GM19240 (cell line): Measurements from ENCODE around the gene C2orf81.
"Not testable (repeated sequence)": the region's sequence is repeated elsewhere in the genome, so short reads cannot be mapped to it uniquely, and the experiment has no call there.

Experiments
- DNase-seq: peaks from one replicate; pipeline ENCODE4 v3.0.0; 2011; ENCODE audit warnings: low spot score; ENCODE audit not compliant: insufficient read length

The C2orf81 gene

GRCh38 chr2:74442483-74443297 lies 21.3 kb upstream of the C2orf81 start:
- DNase-seq, result not testable (repeated sequence)

DNA sequence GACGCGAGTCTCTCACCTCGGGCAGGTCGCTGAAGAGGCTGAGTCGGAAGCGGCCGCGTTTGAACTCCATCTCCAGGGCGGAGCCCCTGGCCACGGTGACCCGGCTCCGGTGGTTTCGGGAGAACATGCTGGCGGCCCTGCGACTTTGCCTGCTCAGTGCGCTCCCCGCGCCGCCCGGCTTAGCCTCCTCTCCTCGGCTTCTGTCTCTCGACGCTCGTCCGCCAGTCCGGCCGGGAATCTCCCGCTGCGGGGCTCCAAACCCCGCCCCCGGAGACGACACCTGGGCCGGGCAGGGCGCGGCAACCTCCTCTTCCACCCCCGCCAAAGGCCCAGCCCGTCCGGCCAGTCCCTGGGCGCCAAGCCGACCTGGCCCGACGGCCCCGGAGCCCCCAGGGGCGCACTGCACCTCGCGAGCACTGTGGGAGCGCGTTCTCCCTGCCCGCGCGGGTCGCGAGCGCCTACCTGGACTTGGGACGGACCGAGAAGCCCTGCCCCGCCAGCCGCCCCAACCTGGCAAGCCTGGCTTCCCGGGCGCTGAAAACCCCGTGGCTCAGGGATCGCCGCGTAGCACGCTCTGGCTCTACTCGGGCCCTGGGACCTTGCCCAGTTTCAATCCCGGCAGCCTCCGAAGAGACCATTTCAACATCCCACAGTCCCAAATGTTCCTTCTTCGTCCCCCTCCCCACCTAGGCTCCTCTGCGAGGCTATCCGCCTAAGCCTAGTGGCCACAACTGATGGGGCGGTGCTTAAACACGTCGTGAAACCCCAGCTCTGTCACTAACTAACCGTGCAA lies 20.5 kb upstream of the C2orf81 start, which contains the start of gene RTKN:
TSS of gene RTKN (minus strand) at position 248 of the 793 bp plus-strand sequence. CDS start at position 127, 121 bp downstream.
- DNase-seq, result no peak

DNA sequence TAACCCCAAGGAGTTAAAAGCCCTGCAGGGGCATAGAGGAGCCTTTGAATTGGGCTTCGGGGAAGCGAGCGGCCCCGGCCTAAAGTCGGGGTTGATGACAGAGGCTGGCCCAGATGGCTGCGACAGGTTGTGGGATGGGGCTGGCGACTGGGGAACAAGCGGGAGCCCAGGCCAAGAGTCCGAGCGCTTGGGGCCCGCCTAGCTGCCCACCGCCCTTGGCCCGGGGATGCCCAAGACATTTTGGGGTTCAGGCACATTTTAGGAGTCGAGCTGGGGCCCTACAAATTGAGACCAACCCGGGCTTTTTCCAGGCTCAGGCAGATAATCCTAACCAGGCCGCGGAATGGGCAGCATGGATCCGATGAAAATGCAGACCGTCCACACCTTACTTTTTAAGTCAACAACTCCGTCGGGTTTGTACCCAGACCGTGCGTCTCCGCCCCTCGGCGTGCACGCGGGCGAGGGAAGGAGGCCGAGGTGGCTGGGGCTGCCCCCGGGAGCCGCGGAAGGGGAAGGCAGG lies 19.8 kb upstream of the C2orf81 start:
- DNase-seq, result no peak

DNA sequence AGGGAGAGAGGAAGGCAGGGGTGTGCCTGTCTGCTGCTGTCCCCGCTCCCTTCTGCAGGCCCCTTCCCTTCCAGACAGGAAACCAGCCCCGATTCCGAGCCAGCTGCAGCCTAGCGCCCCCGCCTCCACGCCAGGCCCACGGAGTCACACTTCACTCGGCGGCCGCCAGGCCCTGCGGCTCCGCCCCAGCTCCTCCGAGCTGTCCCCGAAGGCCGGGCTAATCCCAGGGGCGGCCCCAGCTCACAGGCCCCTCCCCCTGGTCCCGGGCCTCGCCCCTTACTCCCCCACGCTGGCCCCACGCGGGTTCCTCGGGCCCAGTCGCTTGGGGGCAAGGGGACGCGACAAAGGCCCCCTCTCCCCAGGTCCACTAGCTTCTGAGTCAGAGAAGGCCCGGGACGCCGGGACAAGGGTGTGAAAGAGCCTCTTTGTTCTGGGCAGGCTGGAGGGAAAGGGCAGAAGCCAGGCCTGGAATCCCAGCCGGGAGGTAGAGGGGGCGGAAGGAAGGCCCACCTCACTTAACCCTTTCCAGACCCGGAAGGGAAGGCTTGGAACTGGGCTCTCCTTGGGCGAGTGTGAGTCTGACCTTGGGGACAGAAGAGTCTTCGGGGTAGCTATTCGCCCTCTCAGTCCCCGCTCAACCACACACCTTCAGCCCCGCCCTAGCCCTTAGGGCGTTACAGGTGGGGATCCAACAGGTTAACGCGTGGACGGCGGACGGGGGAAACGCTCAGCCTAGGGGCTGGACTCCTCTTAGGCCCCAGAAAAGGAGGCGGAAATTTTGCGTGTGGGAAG lies 19.2 kb upstream of the C2orf81 start:
- peak; percentile 97 for DNase-seq

- DNase-seq, result no peak
These were observed 18.5 kb upstream of the C2orf81 start for GRCh38 chr2:74439803-74440377.

DNA sequence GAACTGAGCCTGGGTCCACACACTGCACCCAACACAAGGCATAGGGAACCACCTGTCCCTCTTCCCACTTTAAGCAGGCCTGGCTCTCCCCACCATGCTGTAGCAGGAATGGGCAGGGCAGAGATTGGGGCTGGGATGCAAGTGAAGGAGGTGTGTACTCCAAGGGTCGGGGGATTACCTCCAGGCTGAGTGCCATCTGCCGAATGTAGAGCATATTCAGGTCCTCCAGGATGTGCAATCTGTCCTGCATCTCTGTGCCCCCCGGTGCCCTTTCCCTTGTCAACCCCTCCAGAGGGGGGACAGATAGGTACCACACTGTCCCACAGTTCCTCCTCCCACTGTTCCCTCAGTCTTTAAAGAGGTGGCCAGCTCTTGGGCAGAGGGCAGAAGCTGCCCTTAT lies 18.0 kb upstream of the C2orf81 start:
- no peak for DNase-seq

- DNase-seq, result no peak
These were observed 16.8 kb upstream of the C2orf81 start for GRCh38 chr2:74438248-74438647.

- no peak for DNase-seq
These were observed 15.7 kb upstream of the C2orf81 start for GRCh38 chr2:74436848-74437695.

DNA sequence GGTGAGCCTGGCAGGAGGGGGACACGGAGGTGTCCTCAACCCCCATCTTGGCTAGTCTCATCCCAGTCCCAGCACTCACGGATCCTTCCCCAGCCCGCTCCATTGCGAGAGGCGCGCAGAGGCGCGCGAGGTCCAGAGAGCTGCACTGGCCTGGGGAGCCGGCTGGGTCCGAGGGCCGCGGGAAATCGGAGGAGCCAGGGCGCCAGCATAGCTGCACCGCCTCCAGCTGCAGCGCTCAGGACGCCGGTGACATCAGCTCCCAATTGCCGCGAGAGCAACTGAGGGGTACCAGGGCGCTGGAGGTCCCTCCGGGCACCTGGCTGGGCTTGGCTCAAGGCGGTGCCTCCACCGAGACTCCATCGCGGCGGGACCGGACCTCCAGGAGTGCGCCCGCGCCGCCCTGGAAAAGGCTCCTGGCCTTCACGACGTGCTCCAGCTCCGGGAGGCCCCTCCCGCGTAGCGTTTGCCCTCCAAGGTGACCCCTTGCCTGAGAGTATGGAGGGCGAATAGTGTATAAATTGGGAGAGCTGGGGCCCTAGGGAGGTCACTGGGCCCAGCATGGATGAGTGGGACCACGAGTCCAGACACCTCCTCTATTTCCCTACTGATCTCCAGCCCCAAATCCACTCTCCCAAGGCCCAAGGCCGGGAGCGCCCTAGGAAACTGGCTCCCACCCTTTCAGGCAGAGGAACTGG lies 14.8 kb upstream of the C2orf81 start:
- no peak for DNase-seq

GRCh38 chr2:74430502-74430901 lies 9.1 kb upstream of the C2orf81 start:
- no peak for DNase-seq

- no peak for DNase-seq
These were observed 8.3 kb upstream of the C2orf81 start for GRCh38 chr2:74429487-74430451.

DNA sequence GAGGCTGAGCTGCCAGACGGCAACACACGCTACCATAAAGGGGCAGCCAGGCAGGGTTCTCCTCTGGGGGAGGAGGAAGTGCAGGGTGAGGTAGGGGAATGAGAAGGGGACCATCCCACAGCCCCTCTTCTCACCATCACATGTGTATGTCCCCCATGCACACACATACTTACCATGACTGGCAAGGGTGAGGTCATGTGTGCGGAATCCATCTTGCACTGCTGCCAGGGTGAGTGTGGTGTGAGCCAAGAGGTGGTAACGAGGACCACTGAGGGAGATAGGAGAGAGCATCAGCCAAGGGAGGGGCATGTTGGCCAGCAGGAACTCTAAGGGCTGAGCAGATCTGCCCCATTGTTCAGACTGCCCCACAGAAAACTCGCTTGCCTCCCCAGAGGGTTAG lies 7.3 kb upstream of the C2orf81 start:
- DNase-seq, result no peak

GRCh38 chr2:74427551-74427950 lies 6.1 kb upstream of the C2orf81 start:
- DNase-seq, result no peak

GRCh38 chr2:74426181-74426758 lies 4.9 kb upstream of the C2orf81 start:
- DNase-seq, result no peak

- DNase-seq, result no peak
These were observed 4.1 kb upstream of the C2orf81 start for GRCh38 chr2:74425523-74425922.

- DNase-seq, result no peak
These were observed 3.6 kb upstream of the C2orf81 start for GRCh38 chr2:74424995-74425406.

- DNase-seq, result no peak
These were observed 2.9 kb upstream of the C2orf81 start for GRCh38 chr2:74424139-74424992.
